Measurements from ENCODE around the gene OR52I2.

Gene OR52I2

GRCh38 chr11:4611986-4612385 lies 30.4 kb downstream of the OR52I2 start:
- Histone ChIP-seq H3K4me1 (no peaks in the 10 kb centered on the region), H3K27me3 (no peaks in the 10 kb centered on the region), H3K4me3 (ENCODE audit: low read depth, low read length) (no peak overlapping the region), H3K9me3 (no peaks in the 10 kb centered on the region), H3K36me3 (no peaks in the 10 kb centered on the region)
- no peak for TF ChIP-seq CTCF (IDR thresholded peaks at IDR 0.05; ENCODE audit: low read depth, low read length)
- DNase-seq: no peak

GRCh38 chr11:4615856-4616444 lies 34.4 kb downstream of the OR52I2 start:
- H3K27me3 ChIP-seq: no peaks in the 10 kb centered on the region
- no peaks in the 10 kb centered on the region for H3K9me3 ChIP-seq
- no peaks in the 10 kb centered on the region for H3K4me1 ChIP-seq
- H3K36me3 ChIP-seq: no peaks in the 10 kb centered on the region
- H3K4me3 ChIP-seq (ENCODE audit: low read depth, low read length): no peak overlapping the region
- no peak for DNase-seq
- TF ChIP-seq CTCF (IDR thresholded peaks at IDR 0.05; ENCODE audit: low read depth, low read length): no peak

GRCh38 chr11:4619514-4619913 lies 38.0 kb downstream of the OR52I2 start:
- Histone ChIP-seq H3K9me3 (no peaks in the 10 kb centered on the region), H3K27me3 (no peaks in the 10 kb centered on the region), H3K4me1 (no peaks in the 10 kb centered on the region), H3K4me3 (ENCODE audit: low read depth, low read length) (no peak overlapping the region), H3K36me3 (no peaks in the 10 kb centered on the region)
- DNase-seq: no peak
- TF ChIP-seq CTCF (IDR thresholded peaks at IDR 0.05; ENCODE audit: low read depth, low read length): no peak

GRCh38 chr11:4626207-4627099 lies 44.9 kb downstream of the OR52I2 start:
- Histone ChIP-seq H3K4me3 (ENCODE audit: low read depth, low read length) (no peak overlapping the region), H3K27me3 (no peaks in the 10 kb centered on the region), H3K4me1 (no peaks in the 10 kb centered on the region), H3K36me3 (no peaks in the 10 kb centered on the region), H3K9me3 (no peaks in the 10 kb centered on the region)
- peak; percentile 73 for DNase-seq
- TF ChIP-seq CTCF (IDR thresholded peaks at IDR 0.05; ENCODE audit: low read depth, low read length): peak; percentile 65

- H3K4me1 ChIP-seq: no peaks in the 10 kb centered on the region
These were observed 54.6 kb downstream of the OR52I2 start for GRCh38 chr11:4636136-4636535.

More at GRCh38 chr11:4636136-4636535, 54.6 kb downstream of the OR52I2 start:
- DNase-seq: no peak
- TF ChIP-seq CTCF (IDR thresholded peaks at IDR 0.05; ENCODE audit: low read depth, low read length): no peak
- no peaks in the 10 kb centered on the region for H3K27me3 ChIP-seq
- H3K36me3 ChIP-seq: no peaks in the 10 kb centered on the region
- no peak overlapping the region for H3K4me3 ChIP-seq (ENCODE audit: low read depth, low read length)
- H3K9me3 ChIP-seq: no peaks in the 10 kb centered on the region
